Brain microvascular endothelial cell (primary cell): ENCODE results near the gene OPN1MW.
"Not testable (repeated sequence)": the region's sequence is repeated elsewhere in the genome, so short reads cannot be mapped to it uniquely, and the experiment has no call there.

Source experiments
- DNase-seq: peaks from one replicate; pipeline ENCODE4 v3.0.0-alpha.2; 2020
- H3K27ac ChIP-seq: fragments of 250-450 bp; sonication (Bioruptor Pico); 2 replicates; pipeline ENCODE4 v1.5.1; 2020; ENCODE audit warnings: mild to moderate bottlenecking, moderate library complexity
- H3K27me3 ChIP-seq: fragments of 250-450 bp; sonication (Bioruptor Pico); replicated peaks from 2 replicates; pipeline ENCODE4 v1.5.1; 2020; ENCODE audit warnings: mild to moderate bottlenecking
- H3K36me3 ChIP-seq: fragments of 250-450 bp; sonication (Bioruptor Pico); replicated peaks from 2 replicates; pipeline ENCODE4 v1.5.1; 2020; ENCODE audit warnings: mild to moderate bottlenecking
- H3K4me3 ChIP-seq: 2 replicates; pipeline ENCODE4 v1.5.1; 2011; ENCODE audit warnings: low read depth, mild to moderate bottlenecking, control low read depth, low read length, moderate library complexity
- in situ Hi-C: cut with HindIII; loops from 2 replicates; pipeline ENCODE4 v1.10.0; 2017; ENCODE audit warnings: low sequenced_read_pairs, low pct_ligation_motif_present

Gene OPN1MW

DNA sequence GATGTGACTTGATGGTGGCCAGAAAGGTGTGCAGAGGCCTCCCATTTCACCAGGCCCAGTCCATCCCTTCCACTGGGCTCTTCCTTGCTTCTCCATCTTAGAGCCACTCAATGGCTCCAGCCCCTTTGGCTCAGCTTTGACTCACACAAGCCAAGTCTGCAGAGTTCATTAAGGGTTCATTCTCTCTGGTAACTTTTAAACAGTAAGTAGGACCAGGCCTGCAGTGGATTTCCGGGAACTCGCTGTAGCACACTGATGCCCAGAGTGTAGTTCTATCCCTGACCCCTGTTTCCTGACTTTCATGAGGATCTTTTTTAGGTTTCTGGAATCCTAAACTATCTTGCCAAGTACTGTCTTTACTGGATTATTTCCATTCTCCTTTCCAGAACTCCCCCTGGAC lies 11.9 kb downstream of the OPN1MW start:
- DNase-seq, H3K27ac ChIP-seq, H3K27me3 ChIP-seq, H3K4me3 ChIP-seq, in situ Hi-C loops, H3K36me3 ChIP-seq: not testable (repeated sequence)

GRCh38 chrX:154196466-154196865 lies 14.1 kb downstream of the OPN1MW start:
- H3K27ac ChIP-seq, in situ Hi-C loops, H3K36me3 ChIP-seq, H3K4me3 ChIP-seq, H3K27me3 ChIP-seq, DNase-seq: not testable (repeated sequence)

- in situ Hi-C loops: not testable (repeated sequence)
Measured at GRCh38 chrX:154209670-154210418, 27.4 kb downstream of the OPN1MW start.

GRCh38 chrX:154211057-154211456 lies 28.7 kb downstream of the OPN1MW start:
- in situ Hi-C loops, H3K36me3 ChIP-seq, H3K4me3 ChIP-seq, H3K27me3 ChIP-seq, H3K27ac ChIP-seq, DNase-seq: not testable (repeated sequence)

More at GRCh38 chrX:154209670-154210418, 27.4 kb downstream of the OPN1MW start:
- DNase-seq, H3K27ac ChIP-seq, H3K27me3 ChIP-seq, H3K4me3 ChIP-seq, H3K36me3 ChIP-seq: not testable (repeated sequence)

DNA sequence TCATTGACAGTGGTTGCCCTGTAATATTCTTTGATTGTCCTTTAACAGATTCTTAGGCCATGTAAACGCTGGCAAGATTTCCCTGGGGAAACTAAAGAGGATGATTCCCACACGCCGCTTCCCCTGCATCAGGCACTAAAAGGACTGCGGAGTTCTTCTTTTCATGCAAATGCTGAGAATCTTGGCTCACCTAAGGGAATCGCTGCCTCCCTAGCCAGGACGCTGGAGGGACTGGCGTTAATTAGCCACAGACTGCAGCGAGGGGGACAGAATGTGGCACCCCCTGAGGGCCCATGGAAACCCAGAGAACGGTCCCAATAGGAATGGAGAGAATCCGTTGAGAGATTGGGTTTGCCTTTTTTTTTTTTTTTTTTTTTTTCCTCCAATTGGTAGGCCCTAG lies 29.1 kb downstream of the OPN1MW start:
- in situ Hi-C loops, DNase-seq, H3K27me3 ChIP-seq, H3K36me3 ChIP-seq, H3K4me3 ChIP-seq, H3K27ac ChIP-seq: not testable (repeated sequence)

GRCh38 chrX:154219456-154219855 lies 37.1 kb downstream of the OPN1MW start, which contains the start of gene OPN1MW2:
TSS of gene OPN1MW2 (plus strand) at chrX:154219756. CDS start at chrX:154219816, 60 bp downstream.
- H3K27ac ChIP-seq, H3K27me3 ChIP-seq, H3K36me3 ChIP-seq, H3K4me3 ChIP-seq, DNase-seq, in situ Hi-C loops: not testable (repeated sequence)

- DNase-seq, H3K27ac ChIP-seq, in situ Hi-C loops, H3K36me3 ChIP-seq, H3K27me3 ChIP-seq, H3K4me3 ChIP-seq: not testable (repeated sequence)
Measured at GRCh38 chrX:154225292-154225691, 42.9 kb downstream of the OPN1MW start.

GRCh38 chrX:154226706-154227105 lies 44.3 kb downstream of the OPN1MW start:
- H3K27me3 ChIP-seq, H3K27ac ChIP-seq, H3K36me3 ChIP-seq, in situ Hi-C loops, H3K4me3 ChIP-seq, DNase-seq: not testable (repeated sequence)

GRCh38 chrX:154231443-154231842 lies 49.0 kb downstream of the OPN1MW start:
- DNase-seq, H3K27me3 ChIP-seq, in situ Hi-C loops, H3K27ac ChIP-seq, H3K36me3 ChIP-seq, H3K4me3 ChIP-seq: not testable (repeated sequence)

GRCh38 chrX:154233620-154234019 lies 51.2 kb downstream of the OPN1MW start:
- DNase-seq, H3K4me3 ChIP-seq, in situ Hi-C loops, H3K27me3 ChIP-seq, H3K36me3 ChIP-seq, H3K27ac ChIP-seq: not testable (repeated sequence)

- DNase-seq, in situ Hi-C loops, H3K36me3 ChIP-seq, H3K4me3 ChIP-seq, H3K27me3 ChIP-seq, H3K27ac ChIP-seq: not testable (repeated sequence)
Measured at GRCh38 chrX:154238939-154239559, 56.7 kb downstream of the OPN1MW start.

DNA sequence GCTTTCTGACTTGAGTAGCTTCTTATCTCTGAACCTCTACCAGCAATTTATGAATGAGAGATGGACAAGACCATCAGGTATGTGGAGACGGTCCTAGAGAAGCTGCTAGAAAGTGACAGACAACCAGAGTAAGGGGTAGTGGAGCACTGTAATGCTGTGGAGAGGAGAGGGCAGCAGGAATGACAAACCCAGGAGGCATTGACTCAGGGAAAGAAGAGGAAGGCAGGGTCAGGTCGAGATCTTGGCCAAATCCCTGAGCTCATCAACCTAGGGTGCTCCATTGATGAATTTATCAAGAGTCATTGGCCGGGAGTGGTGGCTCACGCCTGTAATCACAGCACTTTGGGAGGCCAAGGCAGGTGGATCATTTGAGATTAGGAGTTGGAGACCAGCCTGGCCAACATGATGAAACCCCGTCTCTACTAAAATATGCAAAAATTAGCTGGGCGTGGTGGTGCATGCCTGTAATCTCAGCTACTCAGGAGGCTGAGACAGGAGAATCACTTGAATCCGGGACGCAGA lies 57.6 kb downstream of the OPN1MW start:
- H3K27me3 ChIP-seq, H3K36me3 ChIP-seq, H3K4me3 ChIP-seq, in situ Hi-C loops, DNase-seq, H3K27ac ChIP-seq: not testable (repeated sequence)
